ENCODE measurements around the gene B4GALT6. TPM values are rescaled to one million over a fixed set of nuclear protein-coding genes. Genes with fewer than 3 reads are reported as not detected.

Gene B4GALT6
- total and polyA plus RNA-seq, 2 donors (not counting 1 experiment from before 2014, with no cell fraction given): 1.7 TPM; not detected in 1

DNA sequence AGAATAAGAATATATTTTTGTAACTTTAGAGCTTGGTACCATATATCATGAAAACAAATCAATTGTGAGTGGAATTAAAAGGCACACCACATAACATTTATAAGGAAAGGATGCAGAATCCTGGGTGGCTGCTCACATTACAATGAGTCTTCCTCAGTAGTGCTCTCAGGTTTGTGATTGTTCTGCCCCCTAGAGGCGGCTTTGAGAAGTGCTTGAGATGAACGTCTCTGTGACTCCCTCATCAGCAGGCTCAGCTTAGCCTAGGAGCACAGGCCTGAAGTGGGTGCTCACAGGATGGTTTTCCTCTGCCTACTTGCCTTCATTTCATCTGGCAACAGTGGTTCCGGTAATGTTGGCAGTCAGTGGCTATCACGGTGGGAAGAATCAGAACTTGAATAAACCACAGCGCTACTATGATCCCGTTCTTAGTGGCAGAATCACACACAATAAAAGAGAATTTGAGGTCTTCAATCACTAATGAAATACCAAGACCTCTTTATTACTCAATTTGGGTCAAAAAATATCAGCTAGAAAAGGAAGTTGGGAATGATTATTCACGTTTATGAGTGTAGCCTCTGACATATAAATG, 38.1 kb upstream of the B4GALT6 start:
- no peak overlapping the region for H3K27ac ChIP-seq (ENCODE audit: low read length in 2 of 2)
- ATAC-seq (ENCODE audit: low read depth) (peak; percentile 89), DNase-seq (peak; percentile 71)
- Mint-ChIP-seq H3K4me1 (peaks cover 2% of the 10 kb centered on the region), H3K27me3 (peaks cover 26% of the 10 kb centered on the region), H3K9me3 (ENCODE audit: insufficient read depth) (peaks cover 3% of the 10 kb centered on the region), H3K4me3 (no peak overlapping the region), H3K27ac (no peak overlapping the region)
- H3K27me3 ChIP-seq (replicated peaks in 1 of 4; ENCODE audit: control extremely low read depth in 1 of 4, control insufficient read depth in 3 of 4, insufficient read depth in 4 of 4, low read length in 3 of 4): peaks cover 0 to 14% (median 13%) of the 10 kb centered on the region in 4 experiments
- peaks cover 0 to 5% (median 0%) of the 10 kb centered on the region in 3 donors for H3K9me3 ChIP-seq (ENCODE audit: control extremely low read depth in 1 of 3, control insufficient read depth in 2 of 3, insufficient read depth in 1 of 3, low read length in 2 of 3)
- no peak overlapping the region for H3K9ac ChIP-seq (ENCODE audit: low read length)
- 0% methylated on average over 2 of the region's 7 CpGs for WGBS (ENCODE audit: insufficient coverage)
- H3K79me2 ChIP-seq (ENCODE audit: control insufficient read depth, insufficient read depth, low read length): no peaks in the 10 kb centered on the region
- ChIA-PET POLR2A (no interaction called here), CTCF (interaction anchor here (0.6 to 5.9 kb wide), 20 partner anchors 9 to 973 kb away, joined by 3 to 86 read pairs (median 4); no protein-coding TSS in a partner anchor)
- intact Hi-C loops (cut with micrococcal nuclease): no loop called here
- H3K4me2 ChIP-seq (replicated peaks; ENCODE audit: low read depth, low read length, poor library complexity, severe bottlenecking): no peak overlapping the region
- no peaks in the 10 kb centered on the region for H4K20me1 ChIP-seq (ENCODE audit: control insufficient read depth, insufficient read depth, low read length, poor library complexity, severe bottlenecking)
- no peak overlapping the region for H3K4me3 ChIP-seq (ENCODE audit: control extremely low read depth in 1 of 5, extremely low read depth in 1 of 5, insufficient read depth in 1 of 5, low read depth in 2 of 5, low read length in 4 of 5)
- H3K4me1 ChIP-seq (ENCODE audit: control insufficient read depth in 2 of 2, insufficient read depth in 2 of 2, low read length in 2 of 2): peaks cover 0 to 5% of the 10 kb centered on the region in 2 donors
- TF ChIP-seq, protein P1, sequence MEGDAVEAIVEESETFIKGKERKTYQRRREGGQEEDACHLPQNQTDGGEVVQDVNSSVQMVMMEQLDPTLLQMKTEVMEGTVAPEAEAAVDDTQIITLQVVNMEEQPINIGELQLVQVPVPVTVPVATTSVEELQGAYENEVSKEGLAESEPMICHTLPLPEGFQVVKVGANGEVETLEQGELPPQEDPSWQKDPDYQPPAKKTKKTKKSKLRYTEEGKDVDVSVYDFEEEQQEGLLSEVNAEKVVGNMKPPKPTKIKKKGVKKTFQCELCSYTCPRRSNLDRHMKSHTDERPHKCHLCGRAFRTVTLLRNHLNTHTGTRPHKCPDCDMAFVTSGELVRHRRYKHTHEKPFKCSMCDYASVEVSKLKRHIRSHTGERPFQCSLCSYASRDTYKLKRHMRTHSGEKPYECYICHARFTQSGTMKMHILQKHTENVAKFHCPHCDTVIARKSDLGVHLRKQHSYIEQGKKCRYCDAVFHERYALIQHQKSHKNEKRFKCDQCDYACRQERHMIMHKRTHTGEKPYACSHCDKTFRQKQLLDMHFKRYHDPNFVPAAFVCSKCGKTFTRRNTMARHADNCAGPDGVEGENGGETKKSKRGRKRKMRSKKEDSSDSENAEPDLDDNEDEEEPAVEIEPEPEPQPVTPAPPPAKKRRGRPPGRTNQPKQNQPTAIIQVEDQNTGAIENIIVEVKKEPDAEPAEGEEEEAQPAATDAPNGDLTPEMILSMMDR (IDR thresholded peaks at IDR 0.05): peak; percentile 95
- no peak for TF ChIP-seq EZH2 (IDR thresholded peaks at IDR 0.05; ENCODE audit: borderline replicate concordance, insufficient read depth, low read depth, low read length, poor library complexity, severe bottlenecking)
- no peaks in the 10 kb centered on the region for H3K36me3 ChIP-seq (replicated peaks in 1 of 2; ENCODE audit: control extremely low read depth in 1 of 2, control insufficient read depth in 1 of 2, extremely low read depth in 1 of 2, insufficient read depth in 2 of 2, low read length in 1 of 2)
- no peak overlapping the region for H2AFZ ChIP-seq (ENCODE audit: insufficient read depth, low read depth, low read length, poor library complexity, severe bottlenecking)

DNA sequence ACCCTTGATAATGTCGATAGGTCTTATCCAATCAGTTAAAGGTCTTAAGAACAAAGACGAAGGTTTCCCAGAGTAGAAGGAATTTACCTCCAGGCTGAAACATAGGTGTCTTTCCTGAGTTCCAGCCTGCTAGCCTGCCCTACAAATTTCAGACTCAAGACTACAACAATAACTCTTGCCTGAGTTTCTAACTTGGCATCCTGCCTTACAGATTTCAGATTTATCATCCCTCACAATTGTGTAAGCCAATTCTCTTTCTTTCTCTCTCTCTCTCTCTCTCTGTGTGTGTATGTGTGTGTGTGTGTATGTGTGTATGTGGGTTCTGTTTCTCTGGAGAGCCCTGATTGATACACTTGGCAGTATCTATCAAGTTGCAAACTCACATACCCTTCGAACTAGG, 37.2 kb upstream of the B4GALT6 start:
- Mint-ChIP-seq H3K27me3 (peaks cover 26% of the 10 kb centered on the region), H3K9me3 (ENCODE audit: insufficient read depth) (peaks cover 3% of the 10 kb centered on the region), H3K27ac (no peak overlapping the region), H3K4me1 (peaks cover 2% of the 10 kb centered on the region), H3K4me3 (no peak overlapping the region)
- no peak for DNase-seq
- intact Hi-C loops (cut with micrococcal nuclease): no loop called here
- peaks cover 0 to 11% (median 10%) of the 10 kb centered on the region in 4 experiments for H3K27me3 ChIP-seq (replicated peaks in 1 of 4; ENCODE audit: control extremely low read depth in 1 of 4, control insufficient read depth in 3 of 4, insufficient read depth in 4 of 4, low read length in 3 of 4)
- H3K4me3 ChIP-seq (ENCODE audit: control extremely low read depth in 1 of 5, extremely low read depth in 1 of 5, insufficient read depth in 1 of 5, low read depth in 2 of 5, low read length in 4 of 5): no peak overlapping the region
- no peak for TF ChIP-seq EZH2 (IDR thresholded peaks at IDR 0.05; ENCODE audit: borderline replicate concordance, insufficient read depth, low read depth, low read length, poor library complexity, severe bottlenecking)
- TF ChIP-seq, protein P1 (IDR thresholded peaks at IDR 0.05): no peak
- H3K79me2 ChIP-seq (ENCODE audit: control insufficient read depth, insufficient read depth, low read length): no peaks in the 10 kb centered on the region
- no peak overlapping the region for H3K27ac ChIP-seq (ENCODE audit: low read length in 2 of 2)
- ChIA-PET POLR2A (no interaction called here), CTCF (interaction anchor here (0.7 to 5.9 kb wide), 14 partner anchors 10 to 276 kb away, joined by 3 to 86 read pairs (median 5); no protein-coding TSS in a partner anchor)
- peaks cover 0 to 5% (median 0%) of the 10 kb centered on the region in 3 donors for H3K9me3 ChIP-seq (ENCODE audit: control extremely low read depth in 1 of 3, control insufficient read depth in 2 of 3, insufficient read depth in 1 of 3, low read length in 2 of 3)
- ATAC-seq (ENCODE audit: low read depth): no peak
- H3K4me1 ChIP-seq (ENCODE audit: control insufficient read depth in 2 of 2, insufficient read depth in 2 of 2, low read length in 2 of 2): peaks cover 0 to 5% of the 10 kb centered on the region in 2 donors
- H3K4me2 ChIP-seq (replicated peaks; ENCODE audit: low read depth, low read length, poor library complexity, severe bottlenecking): no peak overlapping the region
- no peak overlapping the region for H3K9ac ChIP-seq (ENCODE audit: low read length)
- no peaks in the 10 kb centered on the region for H4K20me1 ChIP-seq (ENCODE audit: control insufficient read depth, insufficient read depth, low read length, poor library complexity, severe bottlenecking)
- H3K36me3 ChIP-seq (replicated peaks in 1 of 2; ENCODE audit: control extremely low read depth in 1 of 2, control insufficient read depth in 1 of 2, extremely low read depth in 1 of 2, insufficient read depth in 2 of 2, low read length in 1 of 2): no peaks in the 10 kb centered on the region
- no peak overlapping the region for H2AFZ ChIP-seq (ENCODE audit: insufficient read depth, low read depth, low read length, poor library complexity, severe bottlenecking)
- no CpG with 5 or more reads among the region's 3 CpGs for WGBS (ENCODE audit: insufficient coverage)
